Gastroesophageal sphincter (tissue), 3 donors: ENCODE measurements around the gene MSANTD7.

Experiments
- CTCF ChIP-seq, 4 experiments: fragments of 200-600 bp in 2 of 4; fragments of 450-650 bp in 2 of 4; sonication (generic) in 1 of 4; IDR thresholded peaks; one replicate each; pipeline ENCODE4 v1.5.1; 2017 to 2019; ENCODE audit warnings: antibody characterized with exemption in 4 of 4, mild to moderate bottlenecking in 2 of 4, moderate library complexity in 2 of 4
- POLR2A ChIP-seq, 2 donors: fragments of 450-650 bp; IDR thresholded peaks; one replicate each; pipeline ENCODE4 v1.6.1; 2017; ENCODE audit warnings: antibody characterized with exemption in 2 of 2, mild to moderate bottlenecking in 2 of 2, moderate library complexity in 1 of 2

GRCh38 chr10:14839305-14839695 is 1.2 kb downstream of the MSANTD7 start:
- TF ChIP-seq CTCF (IDR thresholded peaks at IDR 0.05) (no peak), POLR2A (IDR thresholded peaks at IDR 0.05) (no peak)
